Stimulated activated CD8-positive, alpha-beta memory T cell treated with anti-CD3 and anti-CD28 coated beads, Interleukin-15, amount 100 ng/mL, for 4 hours (primary cell): ENCODE results near the gene CHKB.
"Not testable (repeated sequence)": the region's sequence is repeated elsewhere in the genome, so short reads cannot be mapped to it uniquely, and the experiment has no call there.

Experiments
- DNase-seq, 2 donors: peaks; one replicate each; pipeline ENCODE4 v3.0.0-alpha.2; 2020; ENCODE audit warnings: low read depth in 2 of 2

The CHKB gene

DNA sequence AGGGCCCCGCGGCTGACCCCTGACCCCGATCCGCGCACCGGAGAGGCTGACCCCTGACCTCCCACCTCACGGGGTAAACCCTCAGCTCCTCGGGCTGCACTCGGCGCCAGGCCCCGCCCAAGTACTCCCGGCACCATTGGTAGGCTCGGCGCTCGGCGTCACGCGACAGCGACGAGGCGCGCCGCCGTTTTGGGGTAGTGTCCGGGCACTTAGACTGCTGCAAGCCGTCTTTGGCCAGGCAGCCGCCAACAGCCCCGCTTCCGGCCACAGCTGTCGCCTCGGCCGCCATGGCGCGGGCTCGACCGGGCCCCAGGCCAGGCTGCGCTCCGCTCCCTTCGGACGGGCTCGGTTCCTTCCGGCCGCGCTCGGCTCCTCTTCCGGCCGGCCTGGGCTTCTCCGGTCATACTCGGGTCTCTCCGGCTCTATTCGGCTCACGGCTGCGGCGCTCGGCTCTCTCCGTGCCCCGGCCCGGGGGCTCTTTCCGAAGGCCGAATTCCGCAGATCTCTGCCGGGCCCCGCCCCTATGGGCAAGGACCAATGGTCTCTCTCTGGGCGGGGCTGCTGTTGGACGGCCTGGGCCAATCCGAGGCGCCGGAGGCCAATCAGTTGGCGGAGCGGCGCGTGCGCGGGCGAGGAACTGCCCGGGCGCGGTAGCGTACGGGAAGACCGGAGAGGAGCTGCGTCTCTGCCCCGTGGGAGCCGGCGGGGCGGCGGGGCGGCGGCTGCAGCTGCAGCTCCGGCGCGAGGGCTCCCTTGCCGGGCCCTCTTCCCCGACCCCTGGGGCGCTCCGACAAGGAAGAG lies at the start of gene CHKB:
Gene CHKB, minus strand, starts transcription at position 357 of the 801 bp plus-strand sequence. Its CDS starts 68 bp downstream, at position 289.
- DNase-seq, result peak; percentile 95 to 96

- no peak for DNase-seq
These were observed 47.7 kb upstream of the CHKB start for GRCh38 chr22:50630376-50630775.

DNA sequence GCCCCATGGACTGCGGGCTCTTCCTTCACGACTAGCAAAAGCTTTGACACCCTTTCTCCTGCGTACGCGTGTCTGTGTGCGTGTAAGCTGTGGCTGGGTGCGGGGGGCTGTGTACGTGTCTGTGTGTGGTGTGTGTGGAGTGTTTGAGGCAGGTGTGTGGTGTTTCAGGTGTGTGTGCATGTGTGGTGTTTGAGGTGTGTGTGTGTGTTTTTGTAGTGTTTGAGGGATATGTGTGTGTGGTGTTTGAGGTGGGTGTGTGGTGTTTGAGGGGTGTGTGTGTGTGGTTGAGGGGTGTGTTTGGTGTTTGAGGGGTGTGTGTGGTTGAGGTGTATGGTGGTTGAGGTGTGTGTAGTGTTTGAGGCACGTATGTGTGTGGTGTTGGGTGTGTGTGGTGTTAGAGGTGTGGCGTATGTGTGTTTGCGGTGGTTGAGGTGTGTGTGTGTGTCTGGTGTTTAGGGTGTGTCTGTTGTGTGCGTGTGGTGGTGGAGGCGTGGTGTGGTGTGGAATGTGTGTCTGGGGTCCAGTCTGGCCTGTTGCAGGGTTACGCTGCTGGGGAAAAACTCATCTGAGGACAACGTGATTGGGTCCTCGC lies 46.0 kb upstream of the CHKB start:
- DNase-seq, result no peak

DNA sequence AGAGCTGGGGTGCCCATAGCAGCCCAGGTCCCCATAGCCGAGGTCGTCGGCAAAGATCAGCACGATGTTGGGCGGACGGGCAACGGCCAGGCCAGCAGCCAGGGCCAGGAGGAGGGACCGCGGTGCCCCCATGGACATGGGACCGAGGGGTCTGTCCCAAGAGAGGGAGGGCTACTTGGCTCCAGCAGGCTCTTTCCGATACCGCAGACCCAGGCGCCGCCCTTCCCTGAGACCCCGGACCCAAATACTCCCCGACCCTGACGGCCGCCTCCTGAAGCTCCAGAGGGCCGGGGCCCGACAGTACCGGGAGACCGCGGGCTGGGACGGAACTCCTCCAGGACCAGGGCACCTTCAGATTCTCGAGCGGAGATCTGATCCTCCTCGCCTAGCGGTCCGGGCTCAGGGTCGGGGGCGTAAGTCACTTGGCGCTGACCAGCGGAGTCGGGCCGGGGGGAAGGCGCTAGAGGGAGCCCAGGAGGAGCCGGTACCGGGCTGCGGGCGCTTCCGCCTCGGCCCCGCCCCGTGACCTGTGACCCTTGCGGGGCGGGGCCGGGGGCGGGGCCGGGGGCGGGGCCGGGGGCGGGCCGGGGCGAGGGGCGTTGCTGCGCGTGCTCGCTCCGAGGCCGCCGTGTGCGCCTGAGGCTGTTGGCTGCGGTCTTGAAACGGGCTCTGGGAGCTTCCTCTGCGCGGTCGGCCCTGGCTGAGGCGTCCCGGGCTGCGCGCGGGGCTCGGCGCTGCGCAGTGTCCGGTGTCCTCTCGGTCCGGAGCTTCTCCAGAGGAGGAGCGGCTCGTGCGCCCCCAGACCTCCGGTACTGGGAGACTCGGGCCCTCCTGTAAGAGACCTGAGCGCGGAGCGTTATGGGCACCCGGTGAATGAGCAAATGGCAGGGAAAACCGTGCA lies 45.2 kb upstream of the CHKB start, which contains the start of gene ARSA:
Gene ARSA, minus strand, starts transcription at position 511 of the 901 bp plus-strand sequence. Its CDS starts 373 bp downstream, at position 138.
- peak; percentile 58 to 61 for DNase-seq

- DNase-seq, result no peak
These were observed 44.4 kb upstream of the CHKB start for GRCh38 chr22:50626850-50627641.

DNA sequence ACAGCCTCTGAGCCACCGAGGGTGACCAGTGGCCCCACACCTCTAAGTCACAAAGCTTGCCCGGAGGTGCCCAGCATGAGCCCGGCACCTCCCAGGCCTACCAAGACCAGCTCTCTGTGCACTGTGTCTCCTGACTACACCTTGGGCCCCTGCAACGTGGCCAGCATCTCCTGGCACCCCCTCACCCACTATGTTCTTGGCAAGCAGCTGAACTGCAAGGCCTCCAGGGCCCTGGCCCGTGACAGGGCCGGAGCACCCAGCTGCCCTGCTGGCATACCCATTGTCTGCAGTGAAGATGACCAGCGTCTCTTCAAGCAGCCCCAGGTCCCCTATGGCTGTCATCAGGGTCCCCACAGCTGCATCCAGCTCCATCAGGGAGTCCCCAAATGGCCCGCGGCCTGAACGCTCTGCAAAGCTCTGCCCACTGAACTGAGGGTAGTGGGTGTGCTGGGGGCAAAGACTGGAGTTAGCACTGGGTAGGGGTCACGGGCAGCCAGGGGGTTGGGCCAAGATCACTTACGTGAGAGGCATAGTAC lies 43.7 kb upstream of the CHKB start:
- no peak for DNase-seq

DNA sequence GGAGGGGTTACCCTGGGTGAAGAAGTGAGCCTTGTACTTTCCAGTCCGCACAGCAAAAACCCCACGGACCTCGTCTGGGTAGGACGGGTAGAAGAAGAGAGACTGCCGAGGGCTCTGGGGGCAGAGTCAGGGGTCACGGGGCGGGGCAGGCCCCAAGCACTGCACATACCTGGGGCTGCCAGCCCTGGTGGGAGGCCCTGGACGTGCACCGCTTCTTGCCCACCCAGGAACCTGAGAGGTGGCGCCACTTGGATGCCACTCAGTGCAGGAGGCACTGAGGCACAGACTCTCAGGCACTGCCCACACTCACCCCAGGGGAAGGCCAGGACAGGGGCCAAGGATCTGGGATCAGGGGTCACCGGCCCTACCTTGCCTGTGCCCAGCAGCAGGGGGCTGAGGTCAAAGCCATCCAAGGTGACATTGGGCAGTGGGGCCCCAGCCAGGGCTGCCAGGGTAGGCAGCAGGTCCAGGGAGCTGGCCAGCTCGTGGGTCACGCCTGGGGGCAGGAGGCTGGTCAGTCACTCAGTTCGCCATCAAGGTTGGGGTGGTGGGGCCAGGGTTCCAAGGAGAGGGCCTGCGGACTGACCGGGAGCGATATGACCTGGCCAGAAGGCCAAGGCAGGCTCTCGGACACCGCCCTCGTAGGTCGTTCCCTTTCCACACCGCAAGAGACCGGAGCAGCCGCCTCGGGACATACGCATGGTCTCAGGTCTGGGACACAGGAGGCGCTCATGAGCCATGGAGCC lies 43.1 kb upstream of the CHKB start:
- DNase-seq, result no peak

DNA sequence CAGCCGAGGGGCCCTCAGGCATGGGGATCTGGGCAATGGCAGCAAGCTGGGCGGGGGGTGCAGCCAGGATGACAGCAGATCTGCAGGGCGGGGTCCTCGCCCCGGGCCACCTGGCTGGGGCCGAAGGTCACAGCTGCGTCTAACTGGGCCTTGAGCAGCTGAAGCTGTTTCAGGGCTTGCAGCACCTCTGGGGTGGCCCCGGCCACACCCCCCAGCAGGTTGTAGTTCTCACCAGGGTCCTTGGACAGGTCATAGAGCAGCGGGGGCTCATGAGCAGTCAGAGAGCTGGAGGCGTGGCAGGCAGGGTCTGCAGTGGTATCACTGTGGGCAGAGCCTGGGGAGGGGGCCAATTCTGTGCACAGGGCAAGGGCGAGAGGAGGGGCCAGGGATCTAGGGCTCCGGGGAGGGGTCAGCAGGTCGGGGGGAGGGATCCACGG lies 42.5 kb upstream of the CHKB start:
- no peak for DNase-seq

GRCh38 chr22:50624347-50625130 lies 41.9 kb upstream of the CHKB start:
- no peak for DNase-seq

DNA sequence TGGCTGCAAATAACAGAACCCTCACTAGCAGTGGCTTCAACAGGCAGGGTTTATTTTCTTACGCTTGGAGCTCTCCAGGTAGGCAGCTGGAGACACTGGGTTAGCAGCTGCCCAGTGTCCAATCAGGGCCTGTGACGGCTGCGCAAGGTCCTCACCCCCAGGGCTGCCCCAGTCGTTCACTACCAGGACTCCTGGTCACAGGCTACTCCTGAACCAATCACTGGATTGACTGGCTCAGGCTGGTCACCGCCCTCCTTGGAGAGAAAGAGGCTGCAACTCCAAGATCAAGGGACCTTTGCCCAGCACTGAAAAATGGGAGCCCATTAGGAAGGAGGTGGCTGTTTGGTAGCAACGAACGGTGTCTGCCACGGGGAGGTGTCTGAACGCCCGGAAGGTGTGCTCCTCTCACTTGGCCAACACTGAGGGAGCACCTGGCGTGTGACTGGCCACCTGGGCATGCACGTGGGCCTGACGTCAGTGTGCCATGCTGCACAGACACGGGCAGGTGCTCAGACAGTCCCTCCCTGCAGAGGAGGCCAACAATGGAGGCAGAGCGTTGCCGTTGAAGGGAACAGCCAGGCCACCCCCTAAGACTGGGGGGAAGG lies 40.2 kb upstream of the CHKB start:
- DNase-seq, result no peak

- DNase-seq, result no peak
These were observed 39.5 kb upstream of the CHKB start for GRCh38 chr22:50621948-50622722.

- DNase-seq, result peak in 1 of 2 donors; percentile 14
These were observed 38.8 kb upstream of the CHKB start for GRCh38 chr22:50621356-50621880.

- peak; percentile 19 to 61 for DNase-seq
These were observed 38.1 kb upstream of the CHKB start for GRCh38 chr22:50620593-50621355.

GRCh38 chr22:50614296-50614695 lies 31.6 kb upstream of the CHKB start:
- not testable (repeated sequence) for DNase-seq

DNA sequence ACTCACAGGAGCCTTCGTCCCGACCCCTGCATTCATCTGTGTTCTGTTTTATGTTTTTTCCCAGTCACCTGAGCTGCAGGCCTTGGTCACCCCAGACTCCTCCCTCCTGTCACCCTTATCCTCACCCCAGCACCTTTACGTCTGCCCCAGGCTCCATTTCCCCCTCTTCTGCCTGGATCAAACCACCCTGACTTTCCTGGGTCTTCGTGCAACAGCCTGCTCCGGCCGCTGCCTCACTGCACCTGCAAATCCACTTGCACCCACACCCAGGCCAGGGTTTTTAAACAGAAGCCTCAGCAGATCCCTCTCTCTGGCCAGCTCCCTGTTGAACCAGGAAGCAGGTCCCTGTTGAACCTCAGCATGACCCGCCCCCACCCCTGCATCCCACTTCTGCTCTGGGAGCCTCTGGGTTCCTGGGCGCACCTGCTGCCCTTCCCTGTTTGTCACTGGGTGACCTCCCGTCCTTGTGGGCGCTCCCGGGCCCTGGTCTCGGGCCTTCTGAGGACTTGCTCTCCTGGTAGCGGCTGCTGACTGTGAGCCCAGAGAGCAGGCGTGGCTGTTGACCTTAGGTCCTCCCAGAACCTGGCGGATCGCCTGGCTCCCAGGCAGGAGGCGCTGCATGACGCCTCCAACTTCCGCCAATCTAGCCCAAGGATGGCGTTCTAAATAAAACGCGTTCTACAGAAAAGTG lies 30.8 kb upstream of the CHKB start:
- DNase-seq, result no peak

- DNase-seq, result no peak
These were observed 30.0 kb upstream of the CHKB start for GRCh38 chr22:50612528-50613221.
